ENCODE measurements around the gene CCR9. TPM values are rescaled to one million over a fixed set of nuclear protein-coding genes. Genes with fewer than 3 reads are reported as not detected.
"Not testable (repeated sequence)": the region's sequence is repeated elsewhere in the genome, so short reads cannot be mapped to it uniquely, and the experiment has no call there.

Gene CCR9
- total RNA-seq, 1 donor from 2014 or later, result not detected

- Mint-ChIP-seq H3K9me3 (ENCODE audit: low read depth) (peaks cover 4% of the 10 kb centered on the region), H3K4me3 (ENCODE audit: low read depth) (peak overlapping the region; percentile 92), H3K27me3 (peaks cover 48% of the 10 kb centered on the region), H3K27ac (no peak overlapping the region), H3K36me3 (ENCODE audit: insufficient read depth) (no peaks in the 10 kb centered on the region), H3K4me1 (ENCODE audit: low read depth) (peaks cover 6% of the 10 kb centered on the region)
- no peak for DNase-seq (ENCODE audit: low spot score, unreplicated experiment)
- no peak for TF ChIP-seq CTCF (IDR thresholded peaks at IDR 0.05; ENCODE audit: unreplicated experiment)
Measured at GRCh38 chr3:45842851-45843625, 43.3 kb upstream of the CCR9 start.

GRCh38 chr3:45844616-45845015 is 41.7 kb upstream of the CCR9 start:
- Mint-ChIP-seq H3K27me3 (peaks cover 60% of the 10 kb centered on the region), H3K4me3 (ENCODE audit: low read depth) (no peak overlapping the region), H3K27ac (no peak overlapping the region), H3K36me3 (ENCODE audit: insufficient read depth) (no peaks in the 10 kb centered on the region), H3K9me3 (ENCODE audit: low read depth) (peaks cover 4% of the 10 kb centered on the region), H3K4me1 (ENCODE audit: low read depth) (peaks cover 6% of the 10 kb centered on the region)
- DNase-seq (ENCODE audit: low spot score, unreplicated experiment), result no peak
- TF ChIP-seq CTCF (IDR thresholded peaks at IDR 0.05; ENCODE audit: unreplicated experiment), result no peak

- H3K4me3 Mint-ChIP-seq (ENCODE audit: low read depth), result no peak overlapping the region
- H3K27ac Mint-ChIP-seq, result no peak overlapping the region
- H3K27me3 Mint-ChIP-seq, result peaks cover 90% of the 10 kb centered on the region
Measured at GRCh38 chr3:45848392-45848791, 38.0 kb upstream of the CCR9 start.

GRCh38 chr3:45852828-45853227 is 33.5 kb upstream of the CCR9 start:
- H3K4me1 Mint-ChIP-seq (ENCODE audit: low read depth), result no peaks in the 10 kb centered on the region
- H3K27me3 Mint-ChIP-seq, result peaks cover 69% of the 10 kb centered on the region
- H3K27ac Mint-ChIP-seq, result no peak overlapping the region
- no peak for DNase-seq (ENCODE audit: low spot score, unreplicated experiment)
- H3K4me3 Mint-ChIP-seq (ENCODE audit: low read depth), result no peak overlapping the region
- no peak for TF ChIP-seq CTCF (IDR thresholded peaks at IDR 0.05; ENCODE audit: unreplicated experiment)
- peaks cover 16% of the 10 kb centered on the region for H3K9me3 Mint-ChIP-seq (ENCODE audit: low read depth)
- H3K36me3 Mint-ChIP-seq (ENCODE audit: insufficient read depth), result peaks cover 2% of the 10 kb centered on the region

More at GRCh38 chr3:45848392-45848791, 38.0 kb upstream of the CCR9 start:
- no peaks in the 10 kb centered on the region for H3K4me1 Mint-ChIP-seq (ENCODE audit: low read depth)
- no peaks in the 10 kb centered on the region for H3K36me3 Mint-ChIP-seq (ENCODE audit: insufficient read depth)
- TF ChIP-seq CTCF (IDR thresholded peaks at IDR 0.05; ENCODE audit: unreplicated experiment), result no peak
- DNase-seq (ENCODE audit: low spot score, unreplicated experiment), result no peak
- H3K9me3 Mint-ChIP-seq (ENCODE audit: low read depth), result no peaks in the 10 kb centered on the region

- not testable (repeated sequence) for H3K36me3 Mint-ChIP-seq (ENCODE audit: insufficient read depth); DNase-seq (ENCODE audit: low spot score, unreplicated experiment); H3K27ac Mint-ChIP-seq; H3K4me3 Mint-ChIP-seq (ENCODE audit: low read depth); H3K4me1 Mint-ChIP-seq (ENCODE audit: low read depth)
- Mint-ChIP-seq H3K27me3 (peaks cover 37% of the 10 kb centered on the region), H3K9me3 (ENCODE audit: low read depth) (peaks cover 16% of the 10 kb centered on the region)
Measured at GRCh38 chr3:45856323-45856722, 30.0 kb upstream of the CCR9 start.

GRCh38 chr3:45857024-45857423 is 29.3 kb upstream of the CCR9 start:
- H3K4me1 Mint-ChIP-seq (ENCODE audit: low read depth), result not testable (repeated sequence)

More at GRCh38 chr3:45857024-45857423, 29.3 kb upstream of the CCR9 start:
- not testable (repeated sequence) for H3K4me3 Mint-ChIP-seq (ENCODE audit: low read depth); H3K36me3 Mint-ChIP-seq (ENCODE audit: insufficient read depth); DNase-seq (ENCODE audit: low spot score, unreplicated experiment); H3K27ac Mint-ChIP-seq
- peaks cover 31% of the 10 kb centered on the region for H3K27me3 Mint-ChIP-seq
- H3K9me3 Mint-ChIP-seq (ENCODE audit: low read depth), result peaks cover 16% of the 10 kb centered on the region
